ENCODE measurements around the gene MAN1C1. TPM values are rescaled to one million over a fixed set of nuclear protein-coding genes. Genes with fewer than 3 reads are reported as not detected.

The MAN1C1 gene
- total RNA-seq, 1 experiment from 2014 or later, result 9.3 TPM

GRCh38 chr1:25711555-25712298 is 95.1 kb downstream of the MAN1C1 start:
- no peak for TF ChIP-seq CTCF (conservative IDR thresholded peaks at IDR 0.05)
- Histone ChIP-seq H3K56ac (ENCODE audit: insufficient read length, low read depth, low read length) (no peak overlapping the region), H3K18ac (ENCODE audit: insufficient read length, low read depth, low read length) (no peak overlapping the region), H4K8ac (replicated peaks; ENCODE audit: insufficient read length, low read depth, low read length) (no peak overlapping the region), H2BK12ac (ENCODE audit: insufficient read length, low read depth, low read length) (no peak overlapping the region), H2BK15ac (ENCODE audit: low read depth, low read length) (no peak overlapping the region), H2BK5ac (ENCODE audit: insufficient read length, low read length) (no peak overlapping the region), H3K4ac (ENCODE audit: low read depth, low read length) (no peak overlapping the region), H3K27ac (ENCODE audit: insufficient read length, low read depth, low read length) (no peak overlapping the region), H3T11ph (ENCODE audit: low read length) (no peak overlapping the region), H3K23ac (ENCODE audit: insufficient read length, low read depth, low read length) (no peak overlapping the region), H3K4me1 (ENCODE audit: insufficient read depth, low read length) (peaks cover 11% of the 10 kb centered on the region; the same call in 1 of the 2 replicates), H3K4me2 (ENCODE audit: insufficient read depth, insufficient read length, low read length) (no peak overlapping the region), H3K14ac (ENCODE audit: insufficient read depth, low read length) (no peak overlapping the region), H2BK20ac (ENCODE audit: low read depth, low read length, poor library complexity, severe bottlenecking) (no peak overlapping the region), H3K23me2 (ENCODE audit: insufficient read length, low read depth, low read length, poor library complexity, severe bottlenecking) (no peaks in the 10 kb centered on the region), H2BK120ac (ENCODE audit: low read depth, low read length, poor library complexity, severe bottlenecking) (no peak overlapping the region), H2AK5ac (ENCODE audit: insufficient read length, low read length) (no peak overlapping the region), H3K9ac (ENCODE audit: extremely low read depth, insufficient read length, low read length) (no peak overlapping the region), H3K9me3 (ENCODE audit: control insufficient read depth, low read depth, low read length) (no peaks in the 10 kb centered on the region), H3K79me2 (ENCODE audit: insufficient read depth, low read length) (no peaks in the 10 kb centered on the region), H4K20me1 (ENCODE audit: control insufficient read depth, insufficient read depth, insufficient read length) (no peaks in the 10 kb centered on the region), H3K27me3 (ENCODE audit: insufficient read depth, low read length) (no peaks in the 10 kb centered on the region), H2AFZ (ENCODE audit: low read length) (no peak overlapping the region), H3K79me1 (ENCODE audit: insufficient read depth, low read depth, low read length, poor library complexity, severe bottlenecking) (no peaks in the 10 kb centered on the region), H4K91ac (ENCODE audit: insufficient read length, low read depth, low read length) (no peak overlapping the region), H4K5ac (ENCODE audit: insufficient read length, low read depth, low read length) (no peak overlapping the region)
- Mint-ChIP-seq H3K36me3 (ENCODE audit: insufficient read depth in 1 of 3, low read depth in 3 of 3) (no peaks in the 10 kb centered on the region), H3K27ac (peak overlapping the region in 2 of 3 experiments; percentile 57 to 67; a peak in 1 of 7 replicates), H3K4me1 (peaks cover 43% of the 10 kb centered on the region in 2 experiments), H3K9me3 (no peaks in the 10 kb centered on the region), H3K27me3 (ENCODE audit: low read depth) (no peaks in the 10 kb centered on the region), H3K4me3 (0 out of 5 replicates have a peak overlapping the region, but pooled peaks of 1 of the 2 experiments have one; percentile 35)
- no peak for DNase-seq
- no CpG with 5 or more reads among the region's 16 CpGs for WGBS (ENCODE audit: extremely low coverage, insufficient read length, low lambda C conversion rate)
